HEK293T (cell line): ENCODE measurements around the gene SPA17.

Experiments
- CTCF ChIA-PET: fragments of 350-600 bp; formaldehyde crosslinking; extraction: SDS; loops from one replicate; lab custom pipeline; 2021; ENCODE audit warnings: antibody characterized with exemption, inconsistent platforms; lab: Yijun Ruan, JAX
- POLR2A ChIA-PET: fragments of 350-600 bp; formaldehyde crosslinking; extraction: SDS; loops from one replicate; lab custom pipeline; 2020; ENCODE audit warnings: antibody characterized with exemption, inconsistent platforms; lab: Yijun Ruan, JAX
- DNase-seq: peaks from one replicate; pipeline ENCODE4 v3.0.0; 2012; ENCODE audit warnings: mixed read lengths; ENCODE audit errors: extremely low spot score
- ARNT ChIP-seq: fragments of 450-650 bp; IDR thresholded peaks from 2 replicates; pipeline ENCODE4 v1.6.1; 2017; ENCODE audit warnings: mild to moderate bottlenecking
- BHLHE40 ChIP-seq: fragments of 450-650 bp; IDR thresholded peaks from 2 replicates; pipeline ENCODE4 v1.6.1; 2016; ENCODE audit warnings: mild to moderate bottlenecking, moderate library complexity, borderline replicate concordance
- CTBP1 ChIP-seq: fragments of 450-650 bp; IDR thresholded peaks from 2 replicates; pipeline ENCODE4 v1.6.1; 2016; ENCODE audit warnings: borderline replicate concordance
- ELF4 ChIP-seq: fragments of 450-650 bp; IDR thresholded peaks from 2 replicates; pipeline ENCODE4 v1.6.1; 2017; ENCODE audit warnings: antibody characterized with exemption
- FOXA1 ChIP-seq: fragments of 450-650 bp; IDR thresholded peaks from 2 replicates; pipeline ENCODE4 v1.6.1; 2016; ENCODE audit warnings: mild to moderate bottlenecking
- FOXK2 ChIP-seq: fragments of 450-650 bp; IDR thresholded peaks from 2 replicates; pipeline ENCODE4 v1.6.1; 2016; ENCODE audit warnings: mild to moderate bottlenecking
- FOXM1 ChIP-seq: fragments of 450-650 bp; IDR thresholded peaks from 2 replicates; pipeline ENCODE4 v1.6.1; 2017; ENCODE audit warnings: mild to moderate bottlenecking, borderline replicate concordance
- HDGF ChIP-seq: fragments of 450-650 bp; IDR thresholded peaks from 2 replicates; pipeline ENCODE4 v1.6.1; 2017; ENCODE audit warnings: antibody characterized with exemption, borderline replicate concordance
- L3MBTL2 ChIP-seq: fragments of 450-650 bp; conservative IDR thresholded peaks from 2 replicates; pipeline ENCODE4 v1.6.1; 2016; ENCODE audit warnings: mild to moderate bottlenecking
- LEF1 ChIP-seq: fragments of 450-650 bp; IDR thresholded peaks from 2 replicates; pipeline ENCODE4 v1.6.1; 2017; ENCODE audit warnings: mild to moderate bottlenecking, borderline replicate concordance
- NFRKB ChIP-seq: fragments of 450-650 bp; IDR thresholded peaks from 2 replicates; pipeline ENCODE4 v1.6.1; 2016; ENCODE audit warnings: mild to moderate bottlenecking, moderate library complexity
- SP1 ChIP-seq: fragments of 450-650 bp; IDR thresholded peaks from 2 replicates; pipeline ENCODE4 v1.6.1; 2017
- SUZ12 ChIP-seq: fragments of 450-650 bp; IDR thresholded peaks from 2 replicates; pipeline ENCODE4 v1.6.1; 2016; ENCODE audit warnings: mild to moderate bottlenecking
- TARDBP ChIP-seq: fragments of 450-650 bp; IDR thresholded peaks from 2 replicates; pipeline ENCODE4 v1.6.1; 2016
- ZNF384 ChIP-seq: fragments of 450-650 bp; IDR thresholded peaks from 2 replicates; pipeline ENCODE4 v1.6.1; 2016
- TF ChIP-seq, protein P1 (sequence below): fragments of 450-650 bp; IDR thresholded peaks from 2 replicates; pipeline ENCODE4 v1.6.1; 2016

Gene SPA17

GRCh38 chr11:124717786-124718651 is 44.3 kb downstream of the SPA17 start:
- POLR2A ChIA-PET: interaction anchor here (0.9 to 1.8 kb wide), 2 partner anchors 22 to 25 kb away, joined by 3 to 7 read pairs; partner anchors contain the start of gene NRGN
- DNase-seq: peak; percentile 64

GRCh38 chr11:124718801-124719200 is 45.1 kb downstream of the SPA17 start:
- TF ChIP-seq FOXM1: no peak
- TF ChIP-seq NFRKB: no peak
- TF ChIP-seq TARDBP: no peak
- TF ChIP-seq FOXA1: no peak
- TF ChIP-seq HDGF: no peak
- TF ChIP-seq SP1: no peak
- TF ChIP-seq ELF4: no peak
- no peak for TF ChIP-seq L3MBTL2
- TF ChIP-seq ZNF384: no peak
- no peak for TF ChIP-seq FOXK2
- TF ChIP-seq CTBP1: no peak
- no peak for TF ChIP-seq BHLHE40
- TF ChIP-seq, protein P1, sequence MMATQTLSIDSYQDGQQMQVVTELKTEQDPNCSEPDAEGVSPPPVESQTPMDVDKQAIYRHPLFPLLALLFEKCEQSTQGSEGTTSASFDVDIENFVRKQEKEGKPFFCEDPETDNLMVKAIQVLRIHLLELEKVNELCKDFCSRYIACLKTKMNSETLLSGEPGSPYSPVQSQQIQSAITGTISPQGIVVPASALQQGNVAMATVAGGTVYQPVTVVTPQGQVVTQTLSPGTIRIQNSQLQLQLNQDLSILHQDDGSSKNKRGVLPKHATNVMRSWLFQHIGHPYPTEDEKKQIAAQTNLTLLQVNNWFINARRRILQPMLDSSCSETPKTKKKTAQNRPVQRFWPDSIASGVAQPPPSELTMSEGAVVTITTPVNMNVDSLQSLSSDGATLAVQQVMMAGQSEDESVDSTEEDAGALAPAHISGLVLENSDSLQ: no peak
- TF ChIP-seq SUZ12: no peak
- no peak for TF ChIP-seq LEF1
- TF ChIP-seq ARNT: no peak

More at GRCh38 chr11:124717786-124718651, 44.3 kb downstream of the SPA17 start:
- TF ChIP-seq L3MBTL2 (0 out of 2 replicates have a peak, but pooled peaks have one; percentile 27), FOXK2 (no peak)
- CTCF ChIA-PET: interaction anchor here (1.0 kb wide), 1 partner anchor 29 kb away, joined by 3 read pairs; no protein-coding TSS in a partner anchor

DNA sequence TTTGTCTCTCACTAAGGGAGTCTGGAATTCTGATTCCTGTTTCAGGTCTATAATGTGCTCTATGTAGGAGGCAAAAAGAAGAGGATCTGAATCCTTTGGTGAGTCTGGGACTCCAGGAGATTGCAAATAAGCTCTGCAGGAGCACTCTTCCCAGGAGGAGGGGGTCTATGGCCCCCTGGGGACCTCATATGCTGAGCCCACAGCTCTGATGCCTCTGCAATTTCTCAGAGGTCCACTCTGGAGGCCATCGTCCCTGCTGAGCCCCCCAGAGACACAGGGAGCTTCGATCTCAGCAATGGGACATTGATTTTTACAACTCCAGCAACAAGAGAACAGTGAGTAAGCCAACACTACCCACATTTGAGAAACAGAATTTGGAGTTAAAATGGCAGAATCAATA is 45.8 kb downstream of the SPA17 start:
- CTCF ChIA-PET: interaction anchor here (0.6 kb wide), 1 partner anchor 56 kb away, joined by 3 read pairs; no protein-coding TSS in a partner anchor
- no peak for DNase-seq
- TF ChIP-seq ELF4: no peak
- TF ChIP-seq FOXA1: no peak
- no peak for TF ChIP-seq ZNF384
- no peak for TF ChIP-seq HDGF
- TF ChIP-seq L3MBTL2: no peak
- no peak for TF ChIP-seq SUZ12
- POLR2A ChIA-PET: interaction anchor here (0.6 kb wide), 1 partner anchor 20 kb away, joined by 3 read pairs; the partner anchor contains the start of gene NRGN

More at GRCh38 chr11:124718801-124719200, 45.1 kb downstream of the SPA17 start:
- ChIA-PET CTCF (interaction anchor here (0.6 kb wide), 1 partner anchor 57 kb away, joined by 3 read pairs; no protein-coding TSS in a partner anchor), POLR2A (interaction anchor here (1.8 kb wide), 1 partner anchor 21 kb away, joined by 7 read pairs; the partner anchor contains the start of gene NRGN)
- DNase-seq: no peak

GRCh38 chr11:124722176-124722575 is 48.5 kb downstream of the SPA17 start:
- ChIA-PET CTCF (no interaction called here), POLR2A (no interaction called here)
- no peak for DNase-seq
- TF ChIP-seq FOXK2 (no peak), L3MBTL2 (no peak), HDGF (no peak), ELF4 (no peak), LEF1 (no peak), NFRKB (no peak), SP1 (no peak)

DNA sequence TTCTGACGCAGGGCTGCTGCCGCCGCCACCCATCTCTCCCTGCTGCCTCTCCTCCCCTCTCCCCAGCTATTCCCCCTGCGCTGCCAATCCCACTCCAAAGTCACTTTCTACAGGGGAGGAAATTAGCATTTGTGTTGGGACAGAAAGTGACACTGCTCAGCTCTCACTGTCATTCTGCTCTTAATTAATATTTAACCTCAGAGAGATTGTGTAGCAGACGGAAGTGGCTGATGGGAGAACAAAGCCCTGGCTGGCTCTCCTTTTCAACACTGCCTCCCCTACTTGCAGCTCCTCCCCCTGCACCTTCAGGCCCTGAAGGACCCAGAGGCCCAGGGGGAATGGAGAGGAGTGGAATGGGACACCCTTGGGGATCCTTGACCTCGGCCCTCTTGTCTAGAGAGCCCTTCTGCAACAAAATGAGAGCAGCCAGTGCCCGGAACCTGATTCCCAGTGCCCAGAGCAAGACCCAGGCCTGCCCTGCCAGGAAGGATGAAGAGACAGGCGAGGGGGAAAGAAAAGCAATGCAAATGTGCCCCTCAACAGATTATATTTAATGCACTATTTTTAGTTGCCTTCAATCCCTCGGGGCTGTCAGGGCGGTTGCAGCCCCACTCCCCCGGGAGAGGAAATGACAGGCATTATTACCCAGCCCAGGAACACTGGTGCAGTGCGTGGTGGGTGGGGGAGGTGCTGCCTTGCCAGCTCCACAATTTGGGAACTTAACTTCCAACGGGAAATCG is 51.4 kb downstream of the SPA17 start:
- POLR2A ChIA-PET: no interaction called here
- TF ChIP-seq ARNT: no peak
- TF ChIP-seq FOXK2: no peak
- no peak for TF ChIP-seq SUZ12
- TF ChIP-seq FOXA1: no peak
- DNase-seq: no peak
- CTCF ChIA-PET: interaction anchor here (1.1 kb wide), 1 partner anchor 16 kb away, joined by 3 read pairs; no protein-coding TSS in a partner anchor

DNA sequence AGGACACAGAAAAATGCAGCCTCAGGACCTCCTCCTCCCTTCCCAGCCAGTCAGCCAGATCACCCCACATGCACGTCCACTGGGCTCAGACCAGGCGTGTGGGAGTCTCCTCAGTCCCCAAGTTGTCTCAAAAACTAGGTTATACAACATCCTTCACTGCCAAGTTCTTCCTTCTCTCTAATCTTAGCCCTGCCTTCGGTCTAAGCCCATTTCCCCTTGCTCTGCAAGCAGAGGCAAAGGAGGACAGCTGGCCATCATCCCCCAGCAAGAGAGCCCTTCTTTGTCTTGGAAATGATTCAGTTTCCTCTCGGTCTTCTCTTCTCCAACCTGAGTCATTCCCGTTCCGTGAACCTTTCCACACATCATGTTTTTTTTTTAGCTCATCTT is 52.0 kb downstream of the SPA17 start:
- DNase-seq: no peak
- POLR2A ChIA-PET: no interaction called here
- no peak for TF ChIP-seq FOXA1
- TF ChIP-seq FOXK2: no peak
- no peak for TF ChIP-seq BHLHE40
- TF ChIP-seq ARNT: no peak
- no peak for TF ChIP-seq FOXM1
- CTCF ChIA-PET: no interaction called here

- TF ChIP-seq SP1 (no peak), NFRKB (no peak), SUZ12 (no peak), HDGF (no peak), L3MBTL2 (no peak), FOXK2 (no peak), LEF1 (no peak), ARNT (no peak), BHLHE40 (no peak), FOXA1 (no peak), ZNF384 (no peak)
- TF ChIP-seq, protein P1: no peak
- DNase-seq: no peak
- ChIA-PET POLR2A (interaction anchor here (1.6 kb wide), 1 partner anchor 149 kb away, joined by 3 read pairs; no protein-coding TSS in a partner anchor), CTCF (no interaction called here)
Observed at GRCh38 chr11:124727474-124727873, 53.8 kb downstream of the SPA17 start.
